SU-DHL-6 (cell line): ENCODE results near the gene CRYAB.

Source experiments
- H2AFZ ChIP-seq: fragments of 200-600 bp; sonication (generic); 2 replicates; pipeline ENCODE4 v1.6.1; 2014; ENCODE audit warnings: low read depth, mild to moderate bottlenecking, moderate library complexity, mixed read lengths, antibody characterized with exemption, low read length; ENCODE audit not compliant: severe bottlenecking
- H3F3A ChIP-seq: fragments of 200-600 bp; shearing (Covaris generic); 2 replicates; pipeline ENCODE4 v1.6.0; 2016; ENCODE audit warnings: antibody characterized with exemption, mild to moderate bottlenecking; ENCODE audit not compliant: insufficient read depth
- H3K27ac ChIP-seq: fragments of 200-600 bp; sonication (generic); 2 replicates; pipeline ENCODE4 v1.5.1; 2016; ENCODE audit warnings: low read depth, mild to moderate bottlenecking, low read length, moderate library complexity, mixed read lengths
- H3K27me3 ChIP-seq: fragments of 200-600 bp; sonication (generic), shearing (Covaris generic); 2 replicates; pipeline ENCODE4 v1.6.0; 2014; ENCODE audit warnings: mild to moderate bottlenecking, low read length
- H3K36me3 ChIP-seq: fragments of 200-600 bp; sonication (generic); 2 replicates; pipeline ENCODE4 v1.6.1; 2014; ENCODE audit warnings: mild to moderate bottlenecking, low read length, mixed read lengths
- H3K4me2 ChIP-seq: fragments of 300-600, 200-600 bp; shearing (Covaris generic), sonication (generic); 2 replicates; pipeline ENCODE4 v1.6.0; 2014; ENCODE audit warnings: low read length, low read depth, mild to moderate bottlenecking; ENCODE audit not compliant: poor library complexity, severe bottlenecking
- H3K4me3 ChIP-seq: fragments of 200-600 bp; sonication (generic); 2 replicates; pipeline ENCODE4 v1.5.1; 2014; ENCODE audit warnings: antibody characterized with exemption, low read length, mild to moderate bottlenecking, mixed read lengths; ENCODE audit not compliant: insufficient read depth, poor library complexity, severe bottlenecking
- H3K79me2 ChIP-seq: fragments of 200-600 bp; sonication (generic); 2 replicates; pipeline ENCODE4 v1.6.1; 2014; ENCODE audit warnings: mild to moderate bottlenecking, low read length, moderate library complexity; ENCODE audit not compliant: insufficient read depth
- H3K9ac ChIP-seq: fragments of 200-600 bp; sonication (generic); 2 replicates; pipeline ENCODE4 v1.7.0; 2014; ENCODE audit warnings: mild to moderate bottlenecking, low read length
- H3K9me2 ChIP-seq: fragments of 200-600 bp; sonication (generic); replicated peaks from 2 replicates; pipeline ENCODE4 v1.6.1; 2014; ENCODE audit warnings: low read length; ENCODE audit not compliant: insufficient read depth
- H3K9me3 ChIP-seq: fragments of 200-600 bp; sonication (generic); 2 replicates; pipeline ENCODE4 v1.6.1; 2014; ENCODE audit warnings: low read length, mixed read lengths; ENCODE audit not compliant: insufficient read depth
- H4K20me1 ChIP-seq: fragments of 200-600 bp; sonication (generic); 2 replicates; pipeline ENCODE4 v1.6.1; 2014; ENCODE audit warnings: low read depth, mild to moderate bottlenecking, antibody characterized with exemption, low read length, moderate library complexity, mixed read lengths
- CTCF ChIP-seq: fragments of 200-600 bp; sonication (generic); IDR thresholded peaks from one replicate; pipeline ENCODE4 v1.5.1; 2017; ENCODE audit warnings: antibody characterized with exemption, mild to moderate bottlenecking, low read length, moderate library complexity; ENCODE audit not compliant: insufficient read depth, poor library complexity, severe bottlenecking
- EZH2phosphoT487 ChIP-seq: fragments of 200-600 bp; sonication (generic), shearing (Covaris generic); conservative IDR thresholded peaks from 2 replicates; pipeline ENCODE4 v1.6.1; 2018; ENCODE audit warnings: mild to moderate bottlenecking, antibody characterized with exemption, low read length, moderate library complexity, mixed read lengths

CRYAB gene

DNA sequence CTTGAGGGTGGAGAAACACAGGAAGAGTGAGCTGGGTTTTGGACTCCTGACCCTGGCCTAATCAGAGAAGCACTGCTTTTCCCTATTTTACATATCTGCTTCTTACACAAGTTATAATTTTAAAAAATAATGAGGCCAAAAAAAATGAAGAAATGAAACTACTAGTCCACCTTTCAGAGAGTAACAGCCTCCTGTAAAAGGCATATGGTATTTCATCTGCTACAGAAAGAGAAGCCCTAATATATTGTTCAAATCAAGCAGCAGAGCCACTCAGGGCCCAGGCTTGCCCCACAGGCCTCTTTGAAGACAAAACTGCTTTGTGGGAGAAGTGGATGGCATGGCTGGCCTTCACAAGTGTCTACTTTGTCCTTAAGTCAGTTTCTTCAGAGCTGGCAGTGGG, 35.6 kb upstream of the CRYAB start:
- Histone ChIP-seq H2AFZ (no peak overlapping the region), H3K4me2 (no peak overlapping the region)
- no peak for TF ChIP-seq CTCF
- no peak for TF ChIP-seq EZH2phosphoT487

DNA sequence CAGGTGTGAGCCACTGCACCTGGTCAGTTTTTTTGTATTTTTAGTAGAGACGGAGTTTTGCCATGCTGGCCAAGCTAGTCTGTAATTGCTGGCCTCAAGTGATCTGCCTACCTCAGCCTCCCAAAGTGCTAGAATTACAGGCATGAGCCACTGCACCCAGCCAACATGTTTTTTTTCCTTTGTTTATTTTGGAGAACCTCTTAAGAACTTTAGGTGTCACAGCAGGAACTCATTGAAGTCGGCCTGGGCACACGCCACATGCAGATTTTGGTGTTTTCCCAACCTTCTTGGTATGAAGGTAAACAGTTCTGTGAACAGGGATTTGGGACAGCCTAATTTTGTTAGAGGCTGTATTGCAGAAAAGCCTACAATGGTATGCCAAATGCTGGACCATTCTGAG, 34.9 kb upstream of the CRYAB start:
- Histone ChIP-seq H3K27me3 (no peaks in the 10 kb centered on the region), H3K9me2 (no peaks in the 10 kb centered on the region), H4K20me1 (no peaks in the 10 kb centered on the region), H3K27ac (no peak overlapping the region), H3K36me3 (no peaks in the 10 kb centered on the region), H3F3A (no peaks in the 10 kb centered on the region), H3K4me3 (no peak overlapping the region), H3K9ac (no peak overlapping the region), H3K9me3 (no peaks in the 10 kb centered on the region; the same call in 1 of the 2 replicates), H3K4me2 (no peak overlapping the region), H2AFZ (no peak overlapping the region), H3K79me2 (no peaks in the 10 kb centered on the region)
- no peak for TF ChIP-seq EZH2phosphoT487
- TF ChIP-seq CTCF: no peak

More for the DNA sequence above, 35.6 kb upstream of the CRYAB start:
- Histone ChIP-seq H3F3A (no peaks in the 10 kb centered on the region), H3K27ac (no peak overlapping the region), H3K36me3 (no peaks in the 10 kb centered on the region), H3K4me3 (no peak overlapping the region), H3K9me3 (no peaks in the 10 kb centered on the region; the same call in 1 of the 2 replicates), H4K20me1 (no peaks in the 10 kb centered on the region), H3K27me3 (no peaks in the 10 kb centered on the region), H3K9ac (no peak overlapping the region), H3K9me2 (no peaks in the 10 kb centered on the region), H3K79me2 (no peaks in the 10 kb centered on the region)

DNA sequence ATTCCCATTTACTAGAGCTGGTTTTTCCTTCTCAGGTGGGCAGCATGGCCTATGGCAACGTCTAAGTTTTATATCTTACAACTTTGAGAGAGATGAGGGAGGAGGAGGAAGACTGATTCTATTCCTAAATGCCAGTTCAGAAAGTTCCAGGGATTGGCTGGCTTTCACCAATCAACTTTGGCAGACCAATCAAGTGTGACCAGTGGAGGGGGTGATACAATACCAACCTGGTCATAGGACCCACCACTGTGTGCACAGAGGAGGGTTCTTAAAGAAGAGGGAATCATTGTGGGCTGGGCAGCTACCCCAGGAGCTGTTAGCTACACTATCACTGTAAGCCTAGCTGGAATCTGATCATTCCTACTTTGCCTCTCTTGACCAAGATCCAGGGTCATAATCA, 33.6 kb upstream of the CRYAB start:
- H3F3A ChIP-seq: no peaks in the 10 kb centered on the region
- H3K9me3 ChIP-seq: no peaks in the 10 kb centered on the region
- H3K9me2 ChIP-seq: no peaks in the 10 kb centered on the region
- no peaks in the 10 kb centered on the region for H3K27me3 ChIP-seq
- H4K20me1 ChIP-seq: no peaks in the 10 kb centered on the region
- H3K79me2 ChIP-seq: no peaks in the 10 kb centered on the region
- H3K4me2 ChIP-seq: no peak overlapping the region
- H3K36me3 ChIP-seq: no peaks in the 10 kb centered on the region
- TF ChIP-seq EZH2phosphoT487 (no peak), CTCF (no peak)
- H3K27ac ChIP-seq: no peak overlapping the region
- no peak overlapping the region for H2AFZ ChIP-seq
- no peak overlapping the region for H3K9ac ChIP-seq
- H3K4me3 ChIP-seq: no peak overlapping the region

- no peaks in the 10 kb centered on the region for H3K36me3 ChIP-seq
- H3K27me3 ChIP-seq: no peaks in the 10 kb centered on the region
- no peaks in the 10 kb centered on the region for H3K9me3 ChIP-seq
- no peaks in the 10 kb centered on the region for H3K79me2 ChIP-seq
- no peaks in the 10 kb centered on the region for H4K20me1 ChIP-seq
- H2AFZ ChIP-seq: no peak overlapping the region
- no peak overlapping the region for H3K9ac ChIP-seq
- H3F3A ChIP-seq: no peaks in the 10 kb centered on the region
- H3K4me2 ChIP-seq: no peak overlapping the region
- H3K9me2 ChIP-seq: no peaks in the 10 kb centered on the region
- H3K27ac ChIP-seq: no peak overlapping the region
- no peak for TF ChIP-seq EZH2phosphoT487
- TF ChIP-seq CTCF: no peak
- no peak overlapping the region for H3K4me3 ChIP-seq
Observed at GRCh38 chr11:111944651-111945051, 33.1 kb upstream of the CRYAB start.
